HCT116 (cell line): Measurements from ENCODE around the gene SH2D6. TPM values are rescaled to one million over a fixed set of nuclear protein-coding genes. Genes with fewer than 3 reads are reported as not detected.
A peak's percentile ranks its signal among the peaks of the same experiment; 100 is the strongest.

ENCODE experiments used
- ATAC-seq: fragments of 200-7000 bp; cut with Tn5 transposase; 2 replicates; pipeline ENCODE4 v1.9.1; 2020; ENCODE audit warnings: mild to moderate bottlenecking, moderate library complexity
- BruUV-seq: library from RNA; stranded (reverse); fragments of 400-500 nt; replicated peaks from 2 replicates; lab custom pipeline; 2021; lab: Mats Ljungman, UMichigan
- CTCF ChIA-PET: fragments of 300-600 bp; sonication (Branson Sonifier 250); formaldehyde crosslinking; loops from one replicate; lab custom pipeline; 2021; ENCODE audit warnings: antibody characterized with exemption; lab: Charles Lee
- POLR2A ChIA-PET: fragments of 300-600, 350-600 bp; sonication (Branson Sonifier 250); formaldehyde crosslinking; loops from one replicate; lab custom pipeline; 2021; ENCODE audit warnings: antibody characterized with exemption; lab: Charles Lee
- RAD21 ChIA-PET, 2 experiments: fragments of 300-600 bp; sonication (Branson Sonifier 250); formaldehyde crosslinking; loops; one replicate each; lab custom pipeline; 2023; ENCODE audit warnings: low total read pairs in 2 of 2; ENCODE audit not compliant: uncharacterized antibody in 2 of 2, unreplicated experiment in 2 of 2, low non-redundant PET in 1 of 2; lab: Charles Lee
- DNase-seq: peaks from one replicate; pipeline ENCODE4 v3.0.0-alpha.2; 2010; ENCODE audit warnings: low read depth, low spot score
- H2AFZ ChIP-seq: fragments of 200-600 bp; shearing (Covaris generic), sonication (generic); 2 replicates; pipeline ENCODE4 v1.6.1; 2017; ENCODE audit warnings: low read depth, mixed run types, mixed read lengths, antibody characterized with exemption, low read length; ENCODE audit not compliant: poor library complexity, severe bottlenecking
- H3K27ac ChIP-seq: 2 replicates; pipeline ENCODE4 v1.5.1; 2012; ENCODE audit warnings: low read depth, low read length
- H3K27me3 ChIP-seq: fragments of 200-600 bp; sonication (generic); 2 replicates; pipeline ENCODE4 v1.6.1; 2016; ENCODE audit warnings: mixed run types, low read length, mixed read lengths; ENCODE audit not compliant: insufficient read depth
- H3K36me3 ChIP-seq, 2 experiments: fragments of 200-500 bp in 1 of 2; fragments of 200-600 bp in 1 of 2; sonication (Bioruptor generic) in 1 of 2; sonication (generic) in 1 of 2; 2 replicates each; pipeline versions ENCODE4 v1.5.1 to v1.6.1; 2014 to 2016; ENCODE audit warnings: low read length in 2 of 2, inconsistent platforms in 1 of 2, mixed read lengths in 1 of 2, mixed run types in 1 of 2; ENCODE audit not compliant: insufficient read depth in 2 of 2, control insufficient read depth in 1 of 2
- H3K4me1 ChIP-seq, 2 experiments: fragments of 200-600 bp in 1 of 2; sonication (generic) in 1 of 2; 2 replicates each; pipeline versions ENCODE4 v1.5.1 to v1.6.1; 2012 to 2017; ENCODE audit warnings: low read length in 2 of 2, inconsistent platforms in 1 of 2, mild to moderate bottlenecking in 1 of 2, mixed read lengths in 1 of 2, mixed run types in 1 of 2, moderate library complexity in 1 of 2; ENCODE audit not compliant: insufficient read depth in 2 of 2, control insufficient read depth in 1 of 2
- H3K4me2 ChIP-seq: fragments of 200-600 bp; sonication (generic); 2 replicates; pipeline ENCODE4 v1.6.1; 2017; ENCODE audit warnings: mixed run types, low read length, mixed read lengths
- H3K4me3 ChIP-seq, 2 experiments: fragments of 200-600 bp in 1 of 2; sonication (generic) in 1 of 2; replicated peaks in 1 of 2; 2 replicates each; pipeline ENCODE4 v1.5.1; 2011 to 2016; ENCODE audit warnings: low read length in 2 of 2, control low read depth in 1 of 2, low read depth in 1 of 2, mild to moderate bottlenecking in 1 of 2, mixed read lengths in 1 of 2, mixed run types in 1 of 2
- H3K79me2 ChIP-seq: fragments of 200-600 bp; sonication (generic); 2 replicates; pipeline ENCODE4 v1.6.1; 2017; ENCODE audit warnings: mild to moderate bottlenecking, mixed run types, low read length, moderate library complexity, mixed read lengths; ENCODE audit not compliant: insufficient read depth
- H3K9ac ChIP-seq: fragments of 200-600 bp; sonication (generic); 2 replicates; pipeline ENCODE4 v1.6.1; 2016; ENCODE audit warnings: low read length, mixed read lengths
- H3K9me2 ChIP-seq: fragments of 200-600 bp; sonication (generic), shearing (Covaris generic); 2 replicates; pipeline ENCODE4 v1.6.1; 2017; ENCODE audit warnings: mixed run types, mild to moderate bottlenecking, moderate library complexity; ENCODE audit not compliant: insufficient read depth
- H3K9me3 ChIP-seq, 2 experiments: fragments of 200-500 bp in 1 of 2; fragments of 200-600 bp in 1 of 2; sonication (Bioruptor generic) in 1 of 2; sonication (generic) in 1 of 2; 2 replicates each; pipeline ENCODE4 v1.6.1; 2014 to 2017; ENCODE audit warnings: low read length in 2 of 2, mixed read lengths in 2 of 2, inconsistent platforms in 1 of 2, low read depth in 1 of 2, mild to moderate bottlenecking in 1 of 2, mixed run types in 1 of 2, moderate library complexity in 1 of 2; ENCODE audit not compliant: control insufficient read depth in 1 of 2, insufficient read depth in 1 of 2
- H4K20me1 ChIP-seq: fragments of 200-600 bp; sonication (generic), shearing (Covaris generic); 2 replicates; pipeline ENCODE4 v1.6.1; 2017; ENCODE audit warnings: mixed run types, mild to moderate bottlenecking, moderate library complexity; ENCODE audit not compliant: insufficient read depth
- ATF3 ChIP-seq: IDR thresholded peaks from 2 replicates; pipeline ENCODE4 v1.6.1; 2012
- CBX3 ChIP-seq: IDR thresholded peaks from 2 replicates; pipeline ENCODE4 v1.6.1; 2012; ENCODE audit warnings: low read depth
- CEBPB ChIP-seq: IDR thresholded peaks from 2 replicates; pipeline ENCODE4 v1.6.1; 2012; ENCODE audit warnings: low read depth
- CTCF ChIP-seq, 3 experiments: fragments of 200-600 bp in 1 of 3; sonication (generic) in 1 of 3; IDR thresholded peaks in 2 of 3; conservative IDR thresholded peaks in 1 of 3; 2 replicates each; pipeline ENCODE4 v1.5.1; 2012 to 2017; ENCODE audit warnings: low read depth in 2 of 3, low read length in 2 of 3, antibody characterized with exemption in 1 of 3, borderline replicate concordance in 1 of 3, control low read depth in 1 of 3, mild to moderate bottlenecking in 1 of 3, mixed read lengths in 1 of 3, mixed run types in 1 of 3, moderate library complexity in 1 of 3; ENCODE audit not compliant: insufficient read depth in 1 of 3
- EGR1 ChIP-seq: IDR thresholded peaks from 2 replicates; pipeline ENCODE4 v1.6.1; 2012; ENCODE audit warnings: low read depth
- EZH2phosphoT487 ChIP-seq: fragments of 200-600 bp; IDR thresholded peaks from 2 replicates; pipeline ENCODE4 v1.6.1; 2018; ENCODE audit warnings: antibody characterized with exemption, borderline replicate concordance
- MAX ChIP-seq: IDR thresholded peaks from 2 replicates; pipeline ENCODE4 v1.6.1; 2012
- SIN3A ChIP-seq: IDR thresholded peaks from 2 replicates; pipeline ENCODE4 v1.6.1; 2012; ENCODE audit warnings: low read depth
- SRF ChIP-seq: IDR thresholded peaks from 2 replicates; pipeline ENCODE4 v1.6.1; 2012; ENCODE audit warnings: low read depth
- TCF7L2 ChIP-seq: IDR thresholded peaks from 2 replicates; pipeline ENCODE4 v1.7.0; 2011; ENCODE audit warnings: borderline replicate concordance, inconsistent platforms; ENCODE audit not compliant: insufficient read depth, insufficient read length; ENCODE audit errors: extremely low read depth
- intact Hi-C: fragments of 100-400 bp; cut with micrococcal nuclease; formaldehyde crosslinking; loops from 2 replicates; pipeline ENCODE4 v1.10.0; 2022
- total RNA-seq: library from RNA; stranded (reverse); gene quantifications from one replicate; pipeline ENCODE4 v1.2.1, GENCODE V29; 2021; ENCODE audit not compliant: unreplicated experiment

The SH2D6 gene
- total RNA-seq, 1 experiment from 2014 or later = 2.7 TPM

- POLR2A ChIA-PET = interaction anchor here (1.6 to 15.9 kb wide), 2 partner anchors 118 to 130 kb away, joined by 3 to 236 read pairs; partner anchors contain the start of gene MAT2A
- intact Hi-C loops = no loop called here
- peaks cover 53 to 71% of the 10 kb centered on the region in 2 experiments for H3K4me1 ChIP-seq
Observed at GRCh38 chr2:85415980-85416650, 2.4 kb upstream of the SH2D6 start.

GRCh38 chr2:85419009-85419675 lies 628 bp downstream of the SH2D6 start:
- DNase-seq = no peak
- intact Hi-C loops = no loop called here
- H3K4me2 ChIP-seq = peak overlapping the region; percentile 95

More at GRCh38 chr2:85415980-85416650, 2.4 kb upstream of the SH2D6 start:
- no TSS peak for BruUV-seq
- H3K9ac ChIP-seq = no peak overlapping the region
- no peak overlapping the region for H2AFZ ChIP-seq
- no peaks in the 10 kb centered on the region for H3K9me2 ChIP-seq
- H3K4me3 ChIP-seq = no peak overlapping the region
- DNase-seq (no peak), ATAC-seq (no peak)
- no peaks in the 10 kb centered on the region for H3K9me3 ChIP-seq
- no peak for TF ChIP-seq ATF3
- TF ChIP-seq CEBPB = no peak
- TF ChIP-seq CBX3 = no peak
- CTCF ChIA-PET = no interaction called here
- no peak overlapping the region for H3K27ac ChIP-seq
- H3K27me3 ChIP-seq = no peaks in the 10 kb centered on the region
- peaks cover 20% of the 10 kb centered on the region for H3K79me2 ChIP-seq
- no peaks in the 10 kb centered on the region for H4K20me1 ChIP-seq
- H3K4me2 ChIP-seq = no peak overlapping the region
- RAD21 ChIA-PET = no interaction called here
- H3K36me3 ChIP-seq = no peaks in the 10 kb centered on the region

More at GRCh38 chr2:85419009-85419675, 628 bp downstream of the SH2D6 start:
- RAD21 ChIA-PET = interaction anchor here (2.9 to 4.0 kb wide), 2 partner anchors 133 kb away, joined by 25 read pairs; no protein-coding TSS in a partner anchor
- POLR2A ChIA-PET = interaction anchor here (0.8 to 15.9 kb wide), 8 partner anchors 36 to 193 kb away, joined by 3 to 236 read pairs (median 4); partner anchors contain the start of genes C2orf68, ELMOD3, GGCX and MAT2A
- Histone ChIP-seq H3K9me3 (no peaks in the 10 kb centered on the region), H3K4me3 (peak overlapping the region; percentile 72 to 73), H2AFZ (no peak overlapping the region), H3K27me3 (no peaks in the 10 kb centered on the region), H3K9me2 (no peaks in the 10 kb centered on the region), H3K4me1 (peaks cover 42 to 56% of the 10 kb centered on the region in 2 experiments), H4K20me1 (no peaks in the 10 kb centered on the region), H3K9ac (peak overlapping the region; percentile 71), H3K79me2 (no peaks in the 10 kb centered on the region), H3K36me3 (no peaks in the 10 kb centered on the region), H3K27ac (peak overlapping the region; percentile 88)
- TSS peak; percentile 82 for BruUV-seq
- CTCF ChIA-PET = interaction anchor here (0.6 to 4.8 kb wide), 6 partner anchors 19 to 310 kb away, joined by 3 to 118 read pairs (median 6); partner anchors contain the start of gene MAT2A
- no peak for TF ChIP-seq CBX3
- no peak for TF ChIP-seq CTCF (IDR thresholded peaks at IDR 0.05 in 2 of 3, conservative IDR thresholded peaks at IDR 0.05 in 1 of 3; ENCODE audit: borderline replicate concordance in 1 of 3, insufficient read depth in 1 of 3, low read depth in 2 of 3, low read length in 2 of 3)
- TF ChIP-seq MAX = no peak
- TF ChIP-seq SIN3A = no peak
- no peak for TF ChIP-seq SRF
- no peak for TF ChIP-seq EGR1
- TF ChIP-seq EZH2phosphoT487 = no peak
- TF ChIP-seq TCF7L2 = no peak
- ATAC-seq = no peak
